A673 (cell line): ENCODE measurements around the gene CCNDBP1. TPM values are rescaled to one million over a fixed set of nuclear protein-coding genes. Genes with fewer than 3 reads are reported as not detected.

Source experiments
- BruUV-seq: library from RNA; stranded (reverse); fragments of 400-500 nt; replicated peaks from 2 replicates; lab custom pipeline; 2021; lab: Mats Ljungman, UMichigan
- CTCF ChIA-PET: fragments of 300-600 bp; sonication (Branson Sonifier 250); formaldehyde crosslinking; loops from one replicate; lab custom pipeline; 2022; ENCODE audit warnings: antibody characterized with exemption; lab: Charles Lee
- POLR2A ChIA-PET: fragments of 300-600 bp; sonication (Branson Sonifier 250); formaldehyde crosslinking; loops from one replicate; lab custom pipeline; 2022; ENCODE audit warnings: antibody characterized with exemption; ENCODE audit not compliant: low non-redundant PET; lab: Charles Lee
- DNase-seq: peaks from one replicate; pipeline ENCODE4 v3.0.0-alpha.2; 2015; ENCODE audit warnings: low spot score
- H3K27ac ChIP-seq: fragments of 200-600 bp; sonication (generic); 2 replicates; pipeline ENCODE4 v1.5.1; 2016; ENCODE audit warnings: mixed run types, low read depth, mild to moderate bottlenecking, mixed read lengths, antibody characterized with exemption, low read length; ENCODE audit not compliant: poor library complexity, severe bottlenecking
- H3K27me3 ChIP-seq: fragments of 200-600 bp; sonication (generic); replicated peaks from 2 replicates; pipeline ENCODE4 v1.6.1; 2017; ENCODE audit warnings: mixed run types, low read depth, mild to moderate bottlenecking, mixed read lengths, antibody characterized with exemption, low read length; ENCODE audit not compliant: insufficient read depth, poor library complexity
- H3K36me3 ChIP-seq: fragments of 200-600 bp; sonication (generic); 2 replicates; pipeline ENCODE4 v1.6.1; 2016; ENCODE audit warnings: mixed run types, mild to moderate bottlenecking, mixed read lengths, antibody characterized with exemption, low read length; ENCODE audit not compliant: insufficient read depth, poor library complexity, severe bottlenecking
- H3K4me1 ChIP-seq: fragments of 200-600 bp; sonication (generic); 2 replicates; pipeline ENCODE4 v1.6.1; 2017; ENCODE audit warnings: mixed run types, mild to moderate bottlenecking, mixed read lengths, antibody characterized with exemption, low read length; ENCODE audit not compliant: insufficient read depth, poor library complexity, severe bottlenecking
- H3K4me3 ChIP-seq: fragments of 200-600 bp; sonication (generic); 2 replicates; pipeline ENCODE4 v1.5.1; 2016; ENCODE audit warnings: low read depth, mixed run types, mild to moderate bottlenecking, mixed read lengths, low read length; ENCODE audit not compliant: poor library complexity, severe bottlenecking
- H3K9me3 ChIP-seq: fragments of 200-600 bp; sonication (generic); 2 replicates; pipeline ENCODE4 v1.6.1; 2016; ENCODE audit warnings: mixed run types, low read depth, mild to moderate bottlenecking, mixed read lengths, antibody characterized with exemption, low read length; ENCODE audit not compliant: poor library complexity, severe bottlenecking
- CTCF ChIP-seq: fragments of 300-800, 200-600 bp; sonication (generic); conservative IDR thresholded peaks from 2 replicates; pipeline ENCODE4 v1.5.1; 2017; ENCODE audit warnings: low read depth, mild to moderate bottlenecking, antibody characterized with exemption, low read length, moderate library complexity, mixed read lengths
- EZH2 ChIP-seq: fragments of 200-600 bp; sonication (generic); IDR thresholded peaks from 2 replicates; pipeline ENCODE4 v1.6.1; 2017; ENCODE audit warnings: borderline replicate concordance, low read depth, mild to moderate bottlenecking, mixed read lengths, antibody characterized with exemption, low read length; ENCODE audit not compliant: poor library complexity, severe bottlenecking
- intact Hi-C: fragments of 100-400 bp; cut with micrococcal nuclease; formaldehyde crosslinking; loops from one replicate; pipeline ENCODE4 v1.10.0; 2022; ENCODE audit not compliant: unreplicated experiment
- total RNA-seq: library from RNA; stranded (reverse); gene quantifications from 2 replicates; pipeline ENCODE4 v1.2.3, GENCODE V29; 2021

The CCNDBP1 gene
- total RNA-seq, 1 experiment from 2014 or later = 16.7 TPM

DNA sequence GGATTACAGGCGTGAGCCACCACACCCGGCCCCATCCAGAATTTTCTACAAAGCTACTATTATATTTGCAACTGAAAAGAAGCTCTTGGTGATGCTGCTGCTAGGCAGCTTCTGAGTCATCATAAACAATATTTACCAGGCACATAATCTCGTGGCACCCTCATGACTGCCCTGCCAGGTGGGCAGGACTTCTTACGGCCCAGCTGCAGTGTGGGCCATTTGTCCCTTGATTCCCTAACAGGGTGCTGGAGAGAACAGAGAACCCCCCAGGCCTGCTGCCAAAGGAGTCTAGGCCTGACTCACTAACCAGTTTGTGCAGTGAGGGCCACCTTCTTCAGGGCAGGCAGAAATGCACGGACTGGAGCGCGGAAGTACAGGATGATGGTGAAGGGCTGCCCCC lies 30.8 kb downstream of the CCNDBP1 start:
- H3K27ac ChIP-seq = no peak overlapping the region
- ChIA-PET POLR2A (interaction anchor here (0.7 kb wide), 1 partner anchor 77 kb away, joined by 3 read pairs; no protein-coding TSS in a partner anchor), CTCF (no interaction called here)
- no peak for DNase-seq
- H3K36me3 ChIP-seq = no peaks in the 10 kb centered on the region
- no peak overlapping the region for H3K4me3 ChIP-seq
- intact Hi-C loops = no loop called here
- no peaks in the 10 kb centered on the region for H3K4me1 ChIP-seq
- TF ChIP-seq CTCF = no peak
- TF ChIP-seq EZH2 = no peak
- no TSS peak for BruUV-seq
- no peaks in the 10 kb centered on the region for H3K27me3 ChIP-seq
- no peaks in the 10 kb centered on the region for H3K9me3 ChIP-seq

DNA sequence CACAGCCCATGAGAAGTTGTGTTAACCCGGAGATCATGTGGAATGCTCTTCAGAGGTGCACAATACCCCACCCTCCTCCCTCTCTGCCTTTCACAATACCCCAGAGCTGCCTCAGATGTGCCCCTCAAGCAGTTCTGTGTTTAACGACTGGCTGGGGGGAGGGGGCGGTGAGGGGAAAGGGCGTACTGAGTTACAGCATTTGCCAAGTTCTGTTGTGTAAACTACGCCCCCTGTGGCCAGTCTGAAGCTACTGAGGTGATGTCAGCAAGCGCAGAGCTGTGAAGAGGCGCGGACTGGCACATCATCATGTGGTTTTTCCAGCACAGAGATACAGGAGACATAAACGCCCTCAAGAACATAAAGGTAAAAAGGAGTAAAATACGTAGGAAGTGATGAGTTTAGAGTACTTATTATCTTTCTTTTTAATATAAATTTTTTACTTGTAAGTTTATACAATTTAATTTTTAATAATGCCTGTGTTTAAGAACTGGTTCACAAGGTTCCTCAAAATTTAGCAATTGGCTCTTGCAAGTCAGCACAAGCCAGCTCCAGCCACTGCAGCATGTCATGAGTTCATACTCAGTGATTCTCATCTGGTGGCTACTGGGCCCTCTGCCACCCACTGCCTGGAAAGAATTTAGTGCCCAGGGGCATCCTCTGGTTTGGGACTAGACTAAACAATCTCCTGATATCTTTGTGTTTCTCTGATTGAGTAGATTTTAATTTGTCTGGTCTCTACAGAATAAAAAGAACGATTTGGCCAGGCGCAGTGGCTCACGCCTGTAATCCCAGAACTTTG lies 33.9 kb downstream of the CCNDBP1 start:
- Histone ChIP-seq H3K27me3 (no peaks in the 10 kb centered on the region), H3K9me3 (no peaks in the 10 kb centered on the region), H3K4me3 (no peak overlapping the region), H3K27ac (no peak overlapping the region), H3K36me3 (no peaks in the 10 kb centered on the region), H3K4me1 (no peaks in the 10 kb centered on the region)
- intact Hi-C loops = no loop called here
- BruUV-seq = no TSS peak
- DNase-seq = peak; percentile 43
- ChIA-PET CTCF (interaction anchor here (0.6 to 0.7 kb wide), 2 partner anchors 15 to 66 kb away, joined by 3 to 4 read pairs; no protein-coding TSS in a partner anchor), POLR2A (no interaction called here)
- no peak for TF ChIP-seq EZH2
- peak; percentile 61 for TF ChIP-seq CTCF

- no peaks in the 10 kb centered on the region for H3K4me1 ChIP-seq
- intact Hi-C loops = no loop called here
- H3K4me3 ChIP-seq = no peak overlapping the region
- TF ChIP-seq EZH2 (no peak), CTCF (no peak)
- no TSS peak for BruUV-seq
- H3K9me3 ChIP-seq = no peaks in the 10 kb centered on the region
- no peaks in the 10 kb centered on the region for H3K27me3 ChIP-seq
- no peaks in the 10 kb centered on the region for H3K36me3 ChIP-seq
- H3K27ac ChIP-seq = no peak overlapping the region
- no peak for DNase-seq
- ChIA-PET POLR2A (no interaction called here), CTCF (no interaction called here)
These were observed 35.0 kb downstream of the CCNDBP1 start for GRCh38 chr15:43219929-43220928.
